ENCODE measurements around the gene KIF18B.

DNA sequence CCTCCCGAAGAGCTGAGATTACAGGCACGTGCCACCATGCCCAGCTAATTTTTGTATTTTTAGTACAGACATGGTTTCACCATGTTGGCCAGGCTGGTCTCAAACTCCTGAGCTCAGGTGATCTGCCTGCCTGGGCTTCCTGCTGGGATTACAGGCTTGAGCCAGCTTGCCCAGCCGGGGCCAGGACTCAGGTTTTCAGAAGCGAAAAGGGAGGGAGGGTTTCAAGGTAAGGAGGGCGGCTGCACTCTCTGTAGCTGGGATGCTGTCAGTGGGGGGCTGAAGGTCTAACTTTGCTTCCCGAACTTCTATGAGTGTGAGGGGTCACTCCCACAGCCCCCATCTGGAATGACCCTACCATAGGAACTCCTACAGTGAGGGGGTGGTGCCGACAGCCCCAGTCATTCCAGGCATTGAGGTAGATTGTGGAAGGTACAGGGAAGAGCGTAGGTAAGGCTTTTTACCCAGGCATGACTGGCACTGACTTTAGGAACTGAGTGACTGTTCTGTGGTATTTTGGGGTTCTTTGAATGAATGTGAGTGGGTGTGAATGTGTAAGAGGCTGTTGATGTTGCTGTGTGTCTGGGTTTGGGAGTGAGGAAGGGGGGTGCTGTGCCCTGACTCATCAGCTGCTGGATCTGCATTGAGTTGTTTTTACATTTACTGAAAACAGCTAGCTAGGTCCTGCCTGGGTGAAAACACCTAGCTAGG lies 24.4 kb upstream of the KIF18B start:
- TF ChIP-seq, protein P1, sequence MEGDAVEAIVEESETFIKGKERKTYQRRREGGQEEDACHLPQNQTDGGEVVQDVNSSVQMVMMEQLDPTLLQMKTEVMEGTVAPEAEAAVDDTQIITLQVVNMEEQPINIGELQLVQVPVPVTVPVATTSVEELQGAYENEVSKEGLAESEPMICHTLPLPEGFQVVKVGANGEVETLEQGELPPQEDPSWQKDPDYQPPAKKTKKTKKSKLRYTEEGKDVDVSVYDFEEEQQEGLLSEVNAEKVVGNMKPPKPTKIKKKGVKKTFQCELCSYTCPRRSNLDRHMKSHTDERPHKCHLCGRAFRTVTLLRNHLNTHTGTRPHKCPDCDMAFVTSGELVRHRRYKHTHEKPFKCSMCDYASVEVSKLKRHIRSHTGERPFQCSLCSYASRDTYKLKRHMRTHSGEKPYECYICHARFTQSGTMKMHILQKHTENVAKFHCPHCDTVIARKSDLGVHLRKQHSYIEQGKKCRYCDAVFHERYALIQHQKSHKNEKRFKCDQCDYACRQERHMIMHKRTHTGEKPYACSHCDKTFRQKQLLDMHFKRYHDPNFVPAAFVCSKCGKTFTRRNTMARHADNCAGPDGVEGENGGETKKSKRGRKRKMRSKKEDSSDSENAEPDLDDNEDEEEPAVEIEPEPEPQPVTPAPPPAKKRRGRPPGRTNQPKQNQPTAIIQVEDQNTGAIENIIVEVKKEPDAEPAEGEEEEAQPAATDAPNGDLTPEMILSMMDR (IDR thresholded peaks at IDR 0.05) = no peak
- TF ChIP-seq EP300 (IDR thresholded peaks at IDR 0.05) (no peak), POLR2A (IDR thresholded peaks at IDR 0.05) (no peak)

Data from tibial nerve (tissue), 4 donors.